ENCODE results near the gene CASZ1.

DNA sequence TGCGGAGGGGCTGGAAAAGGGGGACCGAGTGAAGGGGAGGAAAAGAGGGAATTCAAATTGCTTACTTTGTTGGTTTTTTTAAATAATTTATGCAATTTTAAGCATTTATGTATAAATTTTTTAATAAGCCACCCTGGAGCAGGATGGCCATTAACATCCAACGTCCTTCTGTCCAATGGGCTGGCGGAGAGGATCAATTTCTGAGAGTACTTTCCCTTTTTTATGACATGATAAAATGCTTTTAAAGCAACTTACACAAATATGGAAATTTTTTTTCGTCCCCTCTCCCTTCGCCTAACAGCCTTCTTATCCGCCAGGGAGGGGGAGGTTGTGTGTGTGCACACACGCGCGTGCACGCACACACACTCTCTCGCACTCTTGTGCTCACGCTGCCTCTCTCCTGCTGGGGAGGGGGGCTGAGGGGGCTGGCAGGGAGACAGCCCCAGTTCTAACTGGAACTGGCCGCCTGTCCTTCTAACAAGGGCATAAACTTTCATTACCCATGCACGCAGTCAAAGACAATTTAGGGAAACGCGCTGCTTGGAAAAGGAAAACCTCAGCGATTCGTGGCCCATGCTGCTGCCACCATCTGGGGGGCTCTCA is 123.2 kb downstream of the CASZ1 start:
- no peak for TF ChIP-seq POLR2A (IDR thresholded peaks at IDR 0.05)
- TF ChIP-seq, protein P1, sequence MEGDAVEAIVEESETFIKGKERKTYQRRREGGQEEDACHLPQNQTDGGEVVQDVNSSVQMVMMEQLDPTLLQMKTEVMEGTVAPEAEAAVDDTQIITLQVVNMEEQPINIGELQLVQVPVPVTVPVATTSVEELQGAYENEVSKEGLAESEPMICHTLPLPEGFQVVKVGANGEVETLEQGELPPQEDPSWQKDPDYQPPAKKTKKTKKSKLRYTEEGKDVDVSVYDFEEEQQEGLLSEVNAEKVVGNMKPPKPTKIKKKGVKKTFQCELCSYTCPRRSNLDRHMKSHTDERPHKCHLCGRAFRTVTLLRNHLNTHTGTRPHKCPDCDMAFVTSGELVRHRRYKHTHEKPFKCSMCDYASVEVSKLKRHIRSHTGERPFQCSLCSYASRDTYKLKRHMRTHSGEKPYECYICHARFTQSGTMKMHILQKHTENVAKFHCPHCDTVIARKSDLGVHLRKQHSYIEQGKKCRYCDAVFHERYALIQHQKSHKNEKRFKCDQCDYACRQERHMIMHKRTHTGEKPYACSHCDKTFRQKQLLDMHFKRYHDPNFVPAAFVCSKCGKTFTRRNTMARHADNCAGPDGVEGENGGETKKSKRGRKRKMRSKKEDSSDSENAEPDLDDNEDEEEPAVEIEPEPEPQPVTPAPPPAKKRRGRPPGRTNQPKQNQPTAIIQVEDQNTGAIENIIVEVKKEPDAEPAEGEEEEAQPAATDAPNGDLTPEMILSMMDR (IDR thresholded peaks at IDR 0.05): no peak
- no peak for TF ChIP-seq POLR2AphosphoS5 (IDR thresholded peaks at IDR 0.05)

Data from stomach (tissue), 4 donors.